GM12878 (cell line): Measurements from ENCODE around the gene APBB1IP. TPM values are rescaled to one million over a fixed set of nuclear protein-coding genes. Genes with fewer than 3 reads are reported as not detected.

ENCODE experiments used
- ATAC-seq: fragments of 200-7000 bp; cut with Tn5 transposase; 3 replicates; pipeline ENCODE4 v1.9.1; 2020; ENCODE audit warnings: mild to moderate bottlenecking, moderate library complexity
- BruUV-seq: library from RNA; stranded (reverse); fragments of 400-500 nt; replicated peaks from 2 replicates; lab custom pipeline; 2021; lab: Mats Ljungman, UMichigan
- CTCF ChIA-PET: fragments of 300-600 bp; sonication (Branson Sonifier 250); formaldehyde crosslinking; extraction: SDS; loops from one replicate; lab custom pipeline; 2021; ENCODE audit warnings: inconsistent platforms; lab: Yijun Ruan, JAX
- POLR2A ChIA-PET: fragments of 350-600 bp; formaldehyde crosslinking; extraction: SDS; loops from one replicate; lab custom pipeline; 2021; ENCODE audit warnings: inconsistent platforms; lab: Charles Lee
- RAD21 ChIA-PET: fragments of 300-600 bp; sonication (Branson Sonifier 250); formaldehyde crosslinking; loops from one replicate; lab custom pipeline; 2023; ENCODE audit warnings: antibody characterized with exemption; ENCODE audit not compliant: unreplicated experiment; lab: Charles Lee
- SMC1A ChIA-PET: fragments of 300-600 bp; sonication (Branson Sonifier 250); formaldehyde crosslinking; loops from one replicate; lab custom pipeline; 2023; ENCODE audit not compliant: unreplicated experiment, uncharacterized antibody; lab: Charles Lee
- DNase-seq: peaks from one replicate; pipeline ENCODE4 v3.0.0-alpha.2; 2011; ENCODE audit warnings: low read depth, low spot score
- FAIRE-seq: peaks from 3 replicates; lab custom pipeline; 2011; peaks lifted over from hg19 to GRCh38; lab: Jason Lieb, UNC
- H2AFZ ChIP-seq: 2 replicates; pipeline ENCODE4 v1.6.0; 2011; ENCODE audit warnings: low read depth, low read length, control low read depth; ENCODE audit not compliant: control insufficient read depth
- H3K27ac ChIP-seq: 2 replicates; pipeline ENCODE4 v1.5.1; 2011; ENCODE audit warnings: control low read depth; ENCODE audit not compliant: control insufficient read depth, insufficient read depth
- H3K27me3 ChIP-seq, 2 experiments: replicated peaks in 1 of 2; 2 replicates each; pipeline versions ENCODE4 v1.6.0 to v1.6.1; 2011; ENCODE audit warnings: low read length in 1 of 2; ENCODE audit not compliant: control insufficient read depth in 2 of 2, insufficient read depth in 2 of 2
- H3K36me3 ChIP-seq, 2 experiments: 2 replicates each; pipeline ENCODE4 v1.5.1; 2011; ENCODE audit warnings: low read length in 1 of 2; ENCODE audit not compliant: control insufficient read depth in 2 of 2, insufficient read depth in 2 of 2
- H3K4me1 ChIP-seq: 2 replicates; pipeline ENCODE4 v1.6.1; 2011; ENCODE audit warnings: mild to moderate bottlenecking, low read length, moderate library complexity, mixed read lengths; ENCODE audit not compliant: control insufficient read depth, insufficient read depth
- H3K4me2 ChIP-seq: 2 replicates; pipeline ENCODE4 v1.6.0; 2011; ENCODE audit warnings: control low read depth; ENCODE audit not compliant: control insufficient read depth, insufficient read depth
- H3K4me3 ChIP-seq: fragments of 200-600 bp; sonication (generic); 2 replicates; pipeline ENCODE4 v1.5.1; 2016
- H3K79me2 ChIP-seq: 2 replicates; pipeline ENCODE4 v1.6.0; 2011; ENCODE audit warnings: low read length; ENCODE audit not compliant: control insufficient read depth, insufficient read depth
- H3K9ac ChIP-seq: 2 replicates; pipeline ENCODE4 v1.8.0; 2011; ENCODE audit warnings: low read length, control low read depth, mixed read lengths; ENCODE audit not compliant: control insufficient read depth, insufficient read depth
- H3K9me3 ChIP-seq: replicated peaks from 3 replicates; pipeline ENCODE4 v1.5.1; 2011; ENCODE audit warnings: mild to moderate bottlenecking, low read length; ENCODE audit not compliant: control insufficient read depth, insufficient read depth
- H4K20me1 ChIP-seq: 2 replicates; pipeline ENCODE4 v1.6.0; 2011; ENCODE audit not compliant: control insufficient read depth, insufficient read depth
- ATF7 ChIP-seq: fragments of 450-650 bp; IDR thresholded peaks from 2 replicates; pipeline ENCODE4 v1.6.1; 2016; ENCODE audit warnings: low read depth, mild to moderate bottlenecking
- BCL11A ChIP-seq: IDR thresholded peaks from 2 replicates; pipeline ENCODE4 v1.6.1; 2011; ENCODE audit warnings: low read depth, low read length
- E2F8 ChIP-seq: fragments of 450-650 bp; IDR thresholded peaks from 2 replicates; pipeline ENCODE4 v1.6.1; 2018; ENCODE audit warnings: mild to moderate bottlenecking, low read depth, moderate library complexity; ENCODE audit not compliant: partially characterized antibody
- EED ChIP-seq: sonication (generic); IDR thresholded peaks from 2 replicates; pipeline ENCODE4 v1.6.1; 2016; ENCODE audit warnings: antibody characterized with exemption, low read depth
- IKZF1 ChIP-seq: fragments of 450-650 bp; conservative IDR thresholded peaks from 2 replicates; pipeline ENCODE4 v1.6.1; 2017; ENCODE audit warnings: antibody characterized with exemption, mild to moderate bottlenecking
- IKZF2 ChIP-seq, 2 experiments: fragments of 450-650 bp; IDR thresholded peaks; 2 replicates each; pipeline ENCODE4 v1.6.1; 2017; ENCODE audit warnings: mild to moderate bottlenecking in 2 of 2, moderate library complexity in 2 of 2
- RAD51 ChIP-seq: fragments of 450-650 bp; IDR thresholded peaks from 2 replicates; pipeline ENCODE4 v1.6.1; 2016; ENCODE audit warnings: moderate library complexity, mild to moderate bottlenecking, inconsistent platforms
- RUNX3 ChIP-seq: IDR thresholded peaks from 2 replicates; pipeline ENCODE4 v1.6.1; 2012; ENCODE audit warnings: low read length, inconsistent platforms
- SPI1 ChIP-seq: IDR thresholded peaks from 2 replicates; pipeline ENCODE4 v1.6.1; 2011; ENCODE audit warnings: low read depth, mild to moderate bottlenecking, low read length, moderate library complexity, borderline replicate concordance; ENCODE audit not compliant: insufficient read depth
- ZNF622 ChIP-seq: fragments of 450-650 bp; IDR thresholded peaks from 2 replicates; pipeline ENCODE4 v1.6.1; 2017; ENCODE audit warnings: mild to moderate bottlenecking, inconsistent platforms
- WGBS: methylation state at CpG from one replicate; pipeline ENCODE4 v1.1.6; 2016; ENCODE audit warnings: low lambda C conversion rate; ENCODE audit not compliant: insufficient replicate concordance, insufficient coverage; ENCODE audit errors: missing lambda C conversion rate; 5-methylcytosine and 5-hydroxymethylcytosine counted together
- in situ Hi-C: fragments of 300-500 bp; cut with MboI; formaldehyde crosslinking; loops from 9 replicates; pipeline ENCODE4 v1.14.3; 2018; ENCODE audit warnings: mixed read lengths
- intact Hi-C: fragments of 100-400 bp; cut with micrococcal nuclease; formaldehyde crosslinking; loops from one replicate; pipeline ENCODE4 v1.14.2; 2022; ENCODE audit not compliant: unreplicated experiment
- polyA plus RNA-seq, 11 experiments: library from polyadenylated mRNA; depleted of rRNA in 4 of 11; unstranded in 6 of 11; stranded (reverse) in 5 of 11; fragments of >200 nt; fragmentation: Nextera tagmentation in 4 of 11; fragmentation: Illumina TruSeq in 1 of 11; extraction: Ambion mirVana in 4 of 11; extraction: Trizol in 1 of 11; gene quantifications; 1 replicate in 1 of 11; 2 replicates in 10 of 11; pipeline versions ENCODE4 v1.2.1 to v1.2.3, GENCODE V29; 2011 to 2016; ENCODE audit warnings: inconsistent platforms in 2 of 11, missing spikeins in 2 of 11, low read depth in 1 of 11
- total RNA-seq, 4 experiments: library from RNA; depleted of rRNA in 3 of 4; stranded (reverse); fragments of >200 nt in 3 of 4; fragmentation: Illumina TruSeq in 1 of 4; extraction: Trizol in 1 of 4; gene quantifications; 2 replicates each; pipeline versions ENCODE4 v1.2.1 to v1.2.3, GENCODE V29; 2013 to 2021

APBB1IP gene
- total and polyA plus RNA-seq, 10 of the 15 experiments (the other 5 are each of a cell fraction or from before 2014, with no cell fraction given): 7.3 to 67.4 (median 19.9) TPM

GRCh38 chr10:26408858-26409494, 29.2 kb upstream of the APBB1IP start:
- TF ChIP-seq IKZF2 (IDR thresholded peaks at IDR 0.05) (peak in 1 of 2 experiments; percentile 46; a peak in 3 of 4 replicates), RUNX3 (peak; percentile 85), ZNF622 (no peak), E2F8 (no peak), ATF7 (peak; percentile 42; the same call in 1 of the 2 replicates), SPI1 (peak; percentile 82; the same call in 1 of the 2 replicates), RAD51 (no peak), BCL11A (peak; percentile 25; the same call in 1 of the 2 replicates), EED (peak; percentile 74), IKZF1 (peak; percentile 54; the same call in 1 of the 2 replicates)
- DNase-seq (no peak), ATAC-seq (peak; percentile 83), FAIRE-seq (peak; percentile 73)
- SMC1A ChIA-PET: interaction anchor here (0.6 to 10.0 kb wide), 31 partner anchors 8 to 1351 kb away, joined by 3 to 69 read pairs (median 4); partner anchors contain the start of gene APBB1IP
- Histone ChIP-seq H2AFZ (peak overlapping the region; percentile 64), H3K9ac (no peak overlapping the region), H3K9me3 (no peaks in the 10 kb centered on the region), H3K27ac (peak overlapping the region; percentile 10), H3K79me2 (no peaks in the 10 kb centered on the region), H3K4me1 (peaks cover 26% of the 10 kb centered on the region), H3K4me2 (peak overlapping the region; percentile 59), H3K27me3 (no peaks in the 10 kb centered on the region), H3K4me3 (no peak overlapping the region), H4K20me1 (no peaks in the 10 kb centered on the region), H3K36me3 (no peaks in the 10 kb centered on the region)
- RAD21 ChIA-PET: interaction anchor here (0.8 to 3.2 kb wide), 19 partner anchors 11 to 148 kb away, joined by 3 to 17 read pairs (median 4); no protein-coding TSS in a partner anchor
- no TSS peak for BruUV-seq
- in situ Hi-C loops: no loop called here
- POLR2A ChIA-PET: interaction anchor here (0.6 to 1.4 kb wide), 5 partner anchors 20 to 39 kb away, joined by 3 to 8 read pairs (median 3); no protein-coding TSS in a partner anchor
- 25% methylated on average over 5 of the region's 5 CpGs for WGBS
- intact Hi-C loops: no loop called here
- CTCF ChIA-PET: interaction anchor here (0.6 to 2.7 kb wide), 13 partner anchors 11 to 533 kb away, joined by 3 to 9 read pairs (median 4); no protein-coding TSS in a partner anchor
